Ishikawa (cell line): ENCODE data around the gene CFAP53.

Experiments
- CEBPB ChIP-seq: IDR thresholded peaks from 2 replicates; pipeline ENCODE4 v1.6.1; 2012
- CREB1 ChIP-seq: IDR thresholded peaks from 2 replicates; pipeline ENCODE4 v1.6.1; 2012; ENCODE audit warnings: low read depth
- EGR1 ChIP-seq: IDR thresholded peaks from 2 replicates; pipeline ENCODE4 v1.6.1; 2012
- EP300 ChIP-seq: IDR thresholded peaks from 2 replicates; pipeline ENCODE4 v1.6.1; 2012; ENCODE audit warnings: borderline replicate concordance
- FOXM1 ChIP-seq: IDR thresholded peaks from 2 replicates; pipeline ENCODE4 v1.6.1; 2012; ENCODE audit warnings: low read depth, borderline replicate concordance
- NFIC ChIP-seq: IDR thresholded peaks from 2 replicates; pipeline ENCODE4 v1.6.1; 2012
- RAD21 ChIP-seq: IDR thresholded peaks from 2 replicates; pipeline ENCODE4 v1.6.1; 2012; ENCODE audit warnings: low read depth
- TAF1 ChIP-seq: IDR thresholded peaks from 2 replicates; pipeline ENCODE4 v1.6.1; 2012; ENCODE audit warnings: low read depth, mild to moderate bottlenecking
- TCF12 ChIP-seq: IDR thresholded peaks from 2 replicates; pipeline ENCODE4 v1.6.1; 2012; ENCODE audit warnings: low read depth
- TEAD4 ChIP-seq: IDR thresholded peaks from 2 replicates; pipeline ENCODE4 v1.6.1; 2012
- YY1 ChIP-seq: IDR thresholded peaks from 2 replicates; pipeline ENCODE4 v1.6.1; 2012; ENCODE audit warnings: low read depth
- ZBTB7A ChIP-seq: IDR thresholded peaks from 2 replicates; pipeline ENCODE4 v1.6.1; 2012; ENCODE audit warnings: low read depth
- TF ChIP-seq, protein P1 (sequence below): IDR thresholded peaks from 2 replicates; pipeline ENCODE4 v1.6.1; 2012
- TF ChIP-seq, protein P2 (sequence below): IDR thresholded peaks from 2 replicates; pipeline ENCODE4 v1.6.1; 2012
- TF ChIP-seq, protein P3 (sequence below): IDR thresholded peaks from 2 replicates; pipeline ENCODE4 v1.6.1; 2012; ENCODE audit warnings: low read depth, mild to moderate bottlenecking

The CFAP53 gene

DNA sequence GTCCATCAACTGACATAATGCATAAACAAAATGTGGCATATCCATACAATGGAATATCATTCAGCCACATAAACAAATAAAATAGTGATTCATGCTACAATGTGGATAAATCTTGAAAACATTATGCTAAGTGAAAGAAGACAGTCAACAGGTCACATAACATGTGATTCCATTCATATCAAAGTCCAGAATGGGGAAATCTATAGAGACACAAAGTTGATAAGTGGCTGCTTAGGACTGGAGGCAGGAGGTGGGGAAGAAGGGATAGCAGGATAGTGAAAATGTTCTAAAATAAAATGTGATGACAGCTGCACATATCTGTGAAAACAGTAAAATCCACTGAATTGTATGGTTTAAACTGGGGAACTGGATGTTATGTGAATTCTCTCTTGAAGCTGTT lies 18.7 kb downstream of the CFAP53 start:
- TF ChIP-seq FOXM1 (no peak), CEBPB (no peak), EP300 (no peak), YY1 (no peak), RAD21 (no peak), NFIC (no peak)
- TF ChIP-seq, protein P1, sequence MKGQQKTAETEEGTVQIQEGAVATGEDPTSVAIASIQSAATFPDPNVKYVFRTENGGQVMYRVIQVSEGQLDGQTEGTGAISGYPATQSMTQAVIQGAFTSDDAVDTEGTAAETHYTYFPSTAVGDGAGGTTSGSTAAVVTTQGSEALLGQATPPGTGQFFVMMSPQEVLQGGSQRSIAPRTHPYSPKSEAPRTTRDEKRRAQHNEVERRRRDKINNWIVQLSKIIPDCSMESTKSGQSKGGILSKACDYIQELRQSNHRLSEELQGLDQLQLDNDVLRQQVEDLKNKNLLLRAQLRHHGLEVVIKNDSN: no peak

DNA sequence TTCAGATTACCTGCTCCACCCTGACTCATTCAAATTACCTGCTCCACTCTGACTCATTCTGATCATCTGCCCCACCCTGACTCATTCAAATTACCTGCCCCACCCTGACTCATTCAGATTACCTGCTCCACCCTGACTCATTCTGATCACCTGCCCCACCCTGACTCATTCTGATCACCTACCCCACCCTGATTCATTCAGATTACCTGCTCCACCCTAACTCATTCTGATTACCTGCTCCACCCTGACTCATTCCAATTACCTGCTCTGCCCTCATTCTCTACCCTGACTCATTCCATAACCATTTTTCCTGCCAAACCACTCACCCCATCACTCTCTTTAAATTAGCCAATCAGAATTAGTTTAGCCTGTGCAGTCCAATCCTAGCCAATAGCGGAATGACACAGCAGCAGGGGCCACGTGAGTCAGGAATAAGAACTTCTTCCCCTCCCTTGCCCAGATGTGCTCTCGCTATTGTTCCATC lies 26.2 kb downstream of the CFAP53 start:
- TF ChIP-seq RAD21 (no peak), CREB1 (no peak), EP300 (no peak), TCF12 (no peak), EGR1 (no peak), TEAD4 (no peak), TAF1 (no peak), YY1 (no peak), ZBTB7A (no peak)
- TF ChIP-seq, protein P2, sequence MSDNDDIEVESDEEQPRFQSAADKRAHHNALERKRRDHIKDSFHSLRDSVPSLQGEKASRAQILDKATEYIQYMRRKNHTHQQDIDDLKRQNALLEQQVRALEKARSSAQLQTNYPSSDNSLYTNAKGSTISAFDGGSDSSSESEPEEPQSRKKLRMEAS: no peak
- TF ChIP-seq, protein P3, sequence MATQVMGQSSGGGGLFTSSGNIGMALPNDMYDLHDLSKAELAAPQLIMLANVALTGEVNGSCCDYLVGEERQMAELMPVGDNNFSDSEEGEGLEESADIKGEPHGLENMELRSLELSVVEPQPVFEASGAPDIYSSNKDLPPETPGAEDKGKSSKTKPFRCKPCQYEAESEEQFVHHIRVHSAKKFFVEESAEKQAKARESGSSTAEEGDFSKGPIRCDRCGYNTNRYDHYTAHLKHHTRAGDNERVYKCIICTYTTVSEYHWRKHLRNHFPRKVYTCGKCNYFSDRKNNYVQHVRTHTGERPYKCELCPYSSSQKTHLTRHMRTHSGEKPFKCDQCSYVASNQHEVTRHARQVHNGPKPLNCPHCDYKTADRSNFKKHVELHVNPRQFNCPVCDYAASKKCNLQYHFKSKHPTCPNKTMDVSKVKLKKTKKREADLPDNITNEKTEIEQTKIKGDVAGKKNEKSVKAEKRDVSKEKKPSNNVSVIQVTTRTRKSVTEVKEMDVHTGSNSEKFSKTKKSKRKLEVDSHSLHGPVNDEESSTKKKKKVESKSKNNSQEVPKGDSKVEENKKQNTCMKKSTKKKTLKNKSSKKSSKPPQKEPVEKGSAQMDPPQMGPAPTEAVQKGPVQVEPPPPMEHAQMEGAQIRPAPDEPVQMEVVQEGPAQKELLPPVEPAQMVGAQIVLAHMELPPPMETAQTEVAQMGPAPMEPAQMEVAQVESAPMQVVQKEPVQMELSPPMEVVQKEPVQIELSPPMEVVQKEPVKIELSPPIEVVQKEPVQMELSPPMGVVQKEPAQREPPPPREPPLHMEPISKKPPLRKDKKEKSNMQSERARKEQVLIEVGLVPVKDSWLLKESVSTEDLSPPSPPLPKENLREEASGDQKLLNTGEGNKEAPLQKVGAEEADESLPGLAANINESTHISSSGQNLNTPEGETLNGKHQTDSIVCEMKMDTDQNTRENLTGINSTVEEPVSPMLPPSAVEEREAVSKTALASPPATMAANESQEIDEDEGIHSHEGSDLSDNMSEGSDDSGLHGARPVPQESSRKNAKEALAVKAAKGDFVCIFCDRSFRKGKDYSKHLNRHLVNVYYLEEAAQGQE: no peak
- TF ChIP-seq, protein P1: no peak

DNA sequence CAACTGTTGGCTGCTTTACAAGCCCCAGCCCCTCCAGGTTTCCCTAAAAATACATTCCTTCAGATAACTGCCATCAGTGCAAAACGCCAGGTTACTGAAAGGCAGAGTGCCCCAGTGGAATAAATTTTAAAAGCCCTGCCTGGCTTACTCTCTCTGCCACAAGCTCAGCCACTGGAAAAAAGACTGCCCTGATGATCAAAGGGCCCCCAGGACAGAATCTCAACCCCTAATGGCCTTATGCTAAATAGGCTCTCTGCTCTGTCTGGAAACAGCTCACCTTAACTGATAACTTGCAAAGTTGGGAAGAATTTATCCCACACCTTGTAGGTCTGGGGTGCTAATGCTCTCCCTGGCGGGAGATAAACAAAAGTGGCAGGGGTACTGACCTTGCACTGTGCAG lies 33.9 kb downstream of the CFAP53 start:
- TF ChIP-seq TEAD4 (no peak), FOXM1 (no peak), ZBTB7A (no peak), EGR1 (no peak), EP300 (no peak), TAF1 (no peak), YY1 (no peak), RAD21 (no peak)
- TF ChIP-seq, protein P2: no peak

DNA sequence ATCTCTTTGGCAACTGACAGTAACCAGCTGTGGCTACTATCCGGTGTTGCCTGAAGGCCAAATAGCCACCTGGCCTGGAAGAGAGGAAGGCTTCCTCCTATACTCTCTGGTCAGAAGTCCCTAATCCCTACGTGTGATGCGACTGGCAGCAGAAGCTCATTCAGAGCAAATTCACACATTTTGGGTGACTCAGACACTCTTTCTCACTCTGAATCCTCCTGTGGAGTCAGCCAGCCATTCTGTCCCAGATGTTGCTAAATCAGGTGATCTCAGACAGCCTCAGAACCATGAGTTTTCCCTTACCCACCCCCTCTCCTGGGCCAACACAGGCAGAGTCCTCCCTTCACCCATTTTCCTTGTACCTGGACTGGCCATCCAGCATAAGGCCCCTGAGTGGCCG lies 34.7 kb downstream of the CFAP53 start:
- TF ChIP-seq TEAD4 (no peak), TCF12 (no peak)
- TF ChIP-seq, protein P1: no peak

DNA sequence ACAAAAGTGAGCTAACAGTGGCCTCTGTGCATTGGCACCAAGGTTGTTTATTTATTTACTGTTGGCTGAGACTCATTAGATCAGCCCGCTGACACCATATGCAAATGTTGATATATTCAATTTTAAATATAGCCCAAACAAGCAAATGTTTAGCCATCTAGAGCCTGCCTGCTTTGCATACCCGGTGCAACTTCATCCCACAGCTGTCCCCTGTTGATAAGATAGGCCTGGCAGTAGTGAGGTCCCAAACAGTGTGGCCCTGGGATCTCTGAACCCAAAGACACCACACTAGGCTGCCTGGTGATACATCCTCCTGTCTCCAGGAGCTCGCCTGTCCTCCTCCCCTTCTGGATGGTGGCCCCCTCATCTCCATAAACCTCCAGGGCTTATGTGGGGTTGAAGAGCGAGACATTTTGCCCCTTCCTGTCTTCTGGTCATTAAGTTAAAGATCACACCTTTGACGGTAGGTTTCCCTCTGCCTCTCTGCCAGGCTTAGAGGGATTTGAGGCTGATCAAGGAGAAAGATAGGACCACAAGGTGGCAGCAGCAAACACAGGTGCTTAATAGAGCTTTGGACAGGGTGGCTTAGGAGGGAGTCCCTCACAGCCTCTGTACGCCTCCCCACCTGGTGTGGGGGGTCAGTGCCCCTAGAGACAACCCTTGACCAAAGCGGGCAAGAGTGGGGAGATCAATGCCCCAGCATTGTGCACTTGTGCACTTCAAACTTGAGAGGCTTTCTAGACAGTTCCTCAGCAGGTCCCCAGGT lies 47.7 kb downstream of the CFAP53 start:
- TF ChIP-seq TEAD4 (no peak), ZBTB7A (no peak), NFIC (no peak), RAD21 (peak; percentile 58)
- TF ChIP-seq, protein P3: no peak

DNA sequence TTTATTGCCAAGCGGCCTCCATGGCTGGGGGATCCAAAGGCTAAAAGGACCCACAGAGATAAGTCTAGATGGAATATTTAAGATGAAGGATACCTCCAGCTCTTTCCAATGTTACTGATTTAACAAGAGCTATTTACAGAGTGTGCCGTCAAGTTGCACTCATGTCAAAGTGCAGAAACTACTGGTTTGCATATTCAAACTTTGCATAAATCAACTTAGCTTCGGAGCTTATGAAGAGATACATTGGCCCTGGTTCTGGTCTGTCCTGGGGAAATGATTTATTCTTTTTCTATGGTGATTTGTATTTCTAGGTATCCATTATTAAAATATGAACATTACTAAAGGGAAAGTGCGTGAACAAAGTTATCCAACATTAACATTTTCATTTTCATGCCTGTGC lies 57.0 kb downstream of the CFAP53 start:
- TF ChIP-seq YY1: no peak
- no peak for TF ChIP-seq NFIC
- no peak for TF ChIP-seq TEAD4
